Measurements from ENCODE around the gene CUL4A.
"Not testable (repeated sequence)": the region's sequence is repeated elsewhere in the genome, so short reads cannot be mapped to it uniquely, and the experiment has no call there.

Gene CUL4A

DNA sequence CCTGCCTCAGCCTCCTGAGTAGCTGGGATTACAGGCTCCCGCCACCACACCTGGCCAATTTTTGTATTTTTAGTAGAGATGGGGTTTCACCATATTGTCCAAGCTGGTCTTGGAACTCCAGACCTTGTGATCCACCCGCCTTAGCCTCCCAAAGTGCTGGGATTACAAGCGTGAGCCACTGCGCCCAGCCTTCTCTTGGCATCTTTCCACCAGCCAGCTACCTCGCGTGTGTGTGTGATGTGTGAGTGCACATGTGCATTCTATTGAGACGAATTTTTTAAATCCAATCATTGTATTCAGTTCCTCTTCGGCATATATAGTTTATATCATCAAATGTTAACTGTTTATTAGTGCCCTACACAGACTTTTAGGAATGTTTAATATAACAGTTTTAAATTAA lies 32.2 kb downstream of the CUL4A start:
- not testable (repeated sequence) for H3K4me1 ChIP-seq (ENCODE audit: insufficient read depth, low read length); H3K27me3 ChIP-seq (ENCODE audit: insufficient read depth, low read length); H3K9ac ChIP-seq (ENCODE audit: low read depth, low read length); H3K4me3 ChIP-seq (ENCODE audit: low read length); H3K9me3 ChIP-seq (ENCODE audit: insufficient read depth, low read depth, low read length); H3K27ac ChIP-seq (ENCODE audit: low read depth, low read length)
- WGBS = 97% methylated on average over 6 of the region's 8 CpGs
- peaks cover 98% of the 10 kb centered on the region for H3K36me3 ChIP-seq (ENCODE audit: insufficient read depth, low read length)

DNA sequence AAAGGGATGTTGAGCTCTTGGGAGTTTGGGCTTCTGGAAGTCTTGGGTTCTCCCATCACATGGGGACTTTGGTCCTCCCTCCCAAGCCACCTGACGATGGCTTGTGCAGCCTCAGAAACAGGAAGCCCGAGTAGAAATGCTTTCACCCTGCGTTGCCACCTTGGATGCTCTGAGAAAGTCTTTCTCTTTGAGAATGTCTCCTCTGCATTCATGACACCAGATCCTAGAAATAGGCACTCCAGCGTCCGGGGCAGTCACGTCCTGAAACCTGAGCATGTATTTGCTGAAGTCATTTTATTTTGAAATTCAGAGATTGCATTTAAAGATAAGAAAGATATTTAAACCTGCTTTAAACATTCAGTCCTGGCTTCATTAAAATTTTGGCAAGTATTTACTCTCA lies 34.4 kb downstream of the CUL4A start:
- H3K4me3 ChIP-seq (ENCODE audit: low read length) = no peak overlapping the region
- peaks cover 98% of the 10 kb centered on the region for H3K36me3 ChIP-seq (ENCODE audit: insufficient read depth, low read length)
- H3K9me3 ChIP-seq (ENCODE audit: insufficient read depth, low read depth, low read length) = no peaks in the 10 kb centered on the region
- WGBS = 92% methylated on average over 6 of the region's 6 CpGs
- peak overlapping the region; percentile 20; the same call in 1 of the 2 replicates for H3K27ac ChIP-seq (ENCODE audit: low read depth, low read length)
- no peaks in the 10 kb centered on the region for H3K27me3 ChIP-seq (ENCODE audit: insufficient read depth, low read length)
- H3K9ac ChIP-seq (ENCODE audit: low read depth, low read length) = no peak overlapping the region
- peaks cover 5% of the 10 kb centered on the region; the same call in 1 of the 2 replicates for H3K4me1 ChIP-seq (ENCODE audit: insufficient read depth, low read length)

DNA sequence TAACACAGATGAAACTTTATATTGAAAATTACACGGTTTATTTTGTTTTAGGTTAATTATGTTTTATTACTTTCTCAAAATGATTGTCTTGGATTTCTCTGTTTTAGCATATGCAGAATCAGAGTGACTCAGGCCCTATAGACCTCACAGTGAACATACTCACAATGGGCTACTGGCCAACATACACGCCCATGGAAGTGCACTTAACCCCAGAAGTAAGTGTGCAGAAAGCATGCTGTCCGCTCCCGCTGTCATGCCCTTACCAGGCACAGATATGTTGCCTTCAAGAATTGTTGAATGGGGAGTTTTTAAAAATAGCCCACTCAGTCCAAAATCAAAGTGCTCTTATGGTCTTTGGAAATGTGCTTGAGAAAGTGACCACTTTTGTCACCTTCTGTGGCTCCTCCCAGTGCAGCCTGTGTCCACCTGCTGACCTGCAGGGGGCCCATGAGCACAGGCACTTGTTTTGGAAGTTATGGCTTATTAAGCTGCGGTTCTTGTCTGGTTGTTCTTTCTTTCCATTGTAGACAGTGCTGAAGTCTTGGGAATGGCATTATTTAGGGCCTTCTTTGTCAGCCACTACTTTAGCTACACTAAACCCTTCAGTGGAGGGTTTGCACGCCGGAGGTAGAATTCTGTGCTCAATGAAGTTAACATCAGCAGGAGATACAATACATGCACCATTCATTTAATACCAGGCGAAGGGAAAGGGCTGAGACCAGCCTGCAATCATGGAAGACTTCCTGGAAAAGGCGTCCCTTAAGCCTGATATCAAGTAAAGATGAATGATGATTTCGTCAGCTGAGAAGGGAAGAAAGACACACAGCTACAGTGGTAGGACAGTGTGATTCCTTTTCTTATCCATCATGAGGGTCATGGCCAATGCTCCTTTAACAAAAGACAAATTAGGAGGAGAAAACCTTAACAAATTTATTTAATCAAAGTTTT lies 36.7 kb downstream of the CUL4A start:
- Histone ChIP-seq H3K27me3 (ENCODE audit: insufficient read depth, low read length) (no peaks in the 10 kb centered on the region), H3K4me1 (ENCODE audit: insufficient read depth, low read length) (peaks cover 5% of the 10 kb centered on the region; the same call in 1 of the 2 replicates), H3K9ac (ENCODE audit: low read depth, low read length) (no peak overlapping the region), H3K27ac (ENCODE audit: low read depth, low read length) (no peak overlapping the region), H3K9me3 (ENCODE audit: insufficient read depth, low read depth, low read length) (no peaks in the 10 kb centered on the region), H3K4me3 (ENCODE audit: low read length) (no peak overlapping the region), H3K36me3 (ENCODE audit: insufficient read depth, low read length) (peaks cover 98% of the 10 kb centered on the region)
- 85% methylated on average over 9 of the region's 10 CpGs for WGBS

DNA sequence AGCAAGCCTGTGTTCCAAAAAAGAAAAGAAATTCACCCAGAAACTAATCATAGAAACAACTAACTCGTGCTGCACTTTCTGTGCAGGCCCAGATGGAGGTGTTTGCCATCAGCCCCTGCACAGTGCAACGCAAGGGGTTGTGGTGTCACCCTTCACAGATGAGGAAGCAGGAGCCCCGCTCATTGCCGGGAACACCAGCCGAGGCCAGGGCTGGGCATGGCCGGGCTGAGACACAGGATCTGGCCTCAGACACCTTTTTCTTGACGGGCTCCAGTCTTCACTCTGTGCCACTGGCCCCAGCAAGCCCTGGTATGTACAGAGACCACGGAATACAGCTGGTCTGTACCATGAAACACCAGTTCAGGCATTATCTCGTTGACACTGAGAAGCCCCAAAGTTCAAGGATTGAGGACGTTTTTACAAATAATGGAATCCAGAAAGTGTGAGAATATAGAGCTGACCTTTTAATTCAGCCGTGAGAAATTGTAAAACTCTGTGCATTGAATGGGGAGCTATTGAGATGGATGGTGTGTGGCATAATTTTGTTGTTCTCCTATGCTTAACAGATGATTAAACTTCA lies 43.2 kb downstream of the CUL4A start:
- Histone ChIP-seq H3K4me1 (ENCODE audit: insufficient read depth, low read length) (no peaks in the 10 kb centered on the region), H3K9ac (ENCODE audit: low read depth, low read length) (no peak overlapping the region), H3K9me3 (ENCODE audit: insufficient read depth, low read depth, low read length) (no peaks in the 10 kb centered on the region), H3K4me3 (ENCODE audit: low read length) (no peak overlapping the region), H3K27me3 (ENCODE audit: insufficient read depth, low read length) (no peaks in the 10 kb centered on the region), H3K36me3 (ENCODE audit: insufficient read depth, low read length) (peaks cover 100% of the 10 kb centered on the region), H3K27ac (ENCODE audit: low read depth, low read length) (no peak overlapping the region)
- whole genome bisulfite sequencing = 94% methylated on average over 11 of the region's 11 CpGs

DNA sequence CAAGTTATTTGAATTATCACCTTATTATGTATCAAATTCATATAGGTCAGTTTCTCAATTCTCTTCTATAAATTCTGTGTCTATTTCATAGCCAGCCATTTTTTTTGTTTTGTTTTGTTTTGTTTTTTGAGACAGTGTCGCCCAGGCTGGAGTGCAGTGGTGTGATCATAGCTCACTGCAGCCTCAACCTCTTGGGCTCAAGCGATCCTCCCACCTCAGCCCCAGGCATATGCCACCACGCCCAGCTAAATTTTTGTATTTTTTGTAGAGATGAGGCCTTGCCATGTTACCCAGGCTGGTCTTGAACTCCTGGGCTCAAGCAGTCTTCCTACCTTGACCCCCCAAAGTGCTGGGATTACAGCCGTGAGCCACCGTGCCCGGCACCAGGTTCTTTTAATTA lies 48.5 kb downstream of the CUL4A start:
- peaks cover 93% of the 10 kb centered on the region for H3K36me3 ChIP-seq (ENCODE audit: insufficient read depth, low read length)
- not testable (repeated sequence) for H3K9me3 ChIP-seq (ENCODE audit: insufficient read depth, low read depth, low read length); H3K4me3 ChIP-seq (ENCODE audit: low read length); H3K9ac ChIP-seq (ENCODE audit: low read depth, low read length); H3K27me3 ChIP-seq (ENCODE audit: insufficient read depth, low read length); H3K4me1 ChIP-seq (ENCODE audit: insufficient read depth, low read length); H3K27ac ChIP-seq (ENCODE audit: low read depth, low read length)
- 98% methylated on average over 6 of the region's 6 CpGs for WGBS

DNA sequence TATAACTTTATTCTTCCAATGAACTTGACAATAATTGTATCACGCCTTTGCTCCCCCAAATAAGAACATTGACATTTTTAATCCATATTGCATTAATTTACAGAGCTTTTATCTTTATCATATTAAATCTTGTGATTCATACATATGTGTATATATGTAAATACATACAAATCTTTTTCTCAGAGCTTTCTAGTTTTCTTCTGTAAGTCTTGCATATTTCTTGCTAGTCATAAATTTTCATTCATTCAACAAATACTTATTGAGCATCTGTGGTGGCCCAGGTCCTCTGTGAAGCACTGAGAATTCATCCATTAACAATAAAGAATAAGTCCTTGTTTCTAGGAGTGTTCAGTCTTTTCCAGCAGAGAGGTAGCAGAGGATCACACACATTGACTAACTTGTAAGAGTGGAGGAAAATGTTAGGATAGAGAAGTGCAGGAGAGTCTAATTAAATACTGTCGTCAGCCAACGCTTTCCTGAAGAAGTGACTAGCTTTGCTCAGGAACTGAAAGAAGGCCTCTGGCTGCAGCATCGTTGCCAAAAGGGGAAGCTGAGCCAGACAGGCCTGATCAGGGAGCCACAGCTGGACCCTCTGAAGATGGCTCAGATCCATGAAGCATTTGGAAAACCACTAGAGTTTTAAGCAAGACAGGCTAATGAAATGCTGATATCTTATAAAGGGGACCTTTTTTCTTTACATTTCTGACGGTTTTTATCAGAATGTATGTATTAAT lies 49.1 kb downstream of the CUL4A start:
- H3K36me3 ChIP-seq (ENCODE audit: insufficient read depth, low read length) = peaks cover 93% of the 10 kb centered on the region

DNA sequence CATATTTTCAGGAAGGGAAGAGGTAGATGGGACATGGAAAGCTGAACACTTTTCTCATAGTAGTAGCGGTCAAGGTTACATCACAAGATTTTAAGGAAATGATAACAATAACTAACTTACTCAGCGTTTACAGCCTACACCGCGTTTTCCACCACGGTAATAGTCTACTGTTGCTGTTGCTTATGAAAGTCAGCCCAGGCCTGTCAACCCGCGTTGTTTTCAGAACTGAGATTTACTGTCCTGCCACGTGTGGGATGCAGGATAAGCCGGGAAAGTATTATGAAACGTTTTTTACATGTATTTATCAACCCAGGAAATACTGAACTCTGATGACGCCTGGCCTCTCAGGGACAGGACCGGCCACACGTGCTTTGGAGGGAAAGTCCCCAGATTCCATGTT lies 51.6 kb downstream of the CUL4A start:
- 96% methylated on average over 13 of the region's 13 CpGs for WGBS
- Histone ChIP-seq H3K4me3 (ENCODE audit: low read length) (no peak overlapping the region), H3K4me1 (ENCODE audit: insufficient read depth, low read length) (no peaks in the 10 kb centered on the region), H3K9me3 (ENCODE audit: insufficient read depth, low read depth, low read length) (no peaks in the 10 kb centered on the region), H3K9ac (ENCODE audit: low read depth, low read length) (no peak overlapping the region), H3K36me3 (ENCODE audit: insufficient read depth, low read length) (peaks cover 84% of the 10 kb centered on the region), H3K27me3 (ENCODE audit: insufficient read depth, low read length) (no peaks in the 10 kb centered on the region), H3K27ac (ENCODE audit: low read depth, low read length) (no peak overlapping the region)

More for the DNA sequence above, 49.1 kb downstream of the CUL4A start:
- H3K4me3 ChIP-seq (ENCODE audit: low read length) = no peak overlapping the region
- H3K9me3 ChIP-seq (ENCODE audit: insufficient read depth, low read depth, low read length) = no peaks in the 10 kb centered on the region
- no peak overlapping the region for H3K27ac ChIP-seq (ENCODE audit: low read depth, low read length)
- H3K9ac ChIP-seq (ENCODE audit: low read depth, low read length) = no peak overlapping the region
- H3K4me1 ChIP-seq (ENCODE audit: insufficient read depth, low read length) = no peaks in the 10 kb centered on the region
- WGBS = 94% methylated on average over 4 of the region's 5 CpGs
- no peaks in the 10 kb centered on the region for H3K27me3 ChIP-seq (ENCODE audit: insufficient read depth, low read length)

DNA sequence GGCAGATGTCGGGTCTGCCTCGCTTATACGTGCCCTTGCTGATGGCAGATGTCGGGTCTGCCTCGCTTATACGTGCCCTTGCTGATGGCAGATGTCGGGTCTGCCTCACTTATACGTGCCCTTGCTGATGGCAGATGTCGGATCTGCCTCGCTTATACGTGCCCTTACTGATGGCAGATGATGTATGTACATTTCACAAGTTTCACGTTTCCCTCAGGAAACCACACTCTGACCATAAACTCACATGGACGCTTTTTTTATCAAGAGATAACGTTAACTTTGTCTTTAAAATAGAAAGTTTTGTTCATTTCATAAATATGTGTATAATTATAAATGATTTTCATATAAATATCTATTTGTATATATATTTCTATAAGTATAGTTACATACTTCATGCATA lies 53.6 kb downstream of the CUL4A start:
- 96% methylated on average over 10 of the region's 14 CpGs for WGBS
- H3K9me3 ChIP-seq (ENCODE audit: insufficient read depth, low read depth, low read length); H3K4me3 ChIP-seq (ENCODE audit: low read length); H3K27me3 ChIP-seq (ENCODE audit: insufficient read depth, low read length); H3K9ac ChIP-seq (ENCODE audit: low read depth, low read length); H3K4me1 ChIP-seq (ENCODE audit: insufficient read depth, low read length); H3K27ac ChIP-seq (ENCODE audit: low read depth, low read length): not testable (repeated sequence)
- H3K36me3 ChIP-seq (ENCODE audit: insufficient read depth, low read length) = peaks cover 69% of the 10 kb centered on the region

DNA sequence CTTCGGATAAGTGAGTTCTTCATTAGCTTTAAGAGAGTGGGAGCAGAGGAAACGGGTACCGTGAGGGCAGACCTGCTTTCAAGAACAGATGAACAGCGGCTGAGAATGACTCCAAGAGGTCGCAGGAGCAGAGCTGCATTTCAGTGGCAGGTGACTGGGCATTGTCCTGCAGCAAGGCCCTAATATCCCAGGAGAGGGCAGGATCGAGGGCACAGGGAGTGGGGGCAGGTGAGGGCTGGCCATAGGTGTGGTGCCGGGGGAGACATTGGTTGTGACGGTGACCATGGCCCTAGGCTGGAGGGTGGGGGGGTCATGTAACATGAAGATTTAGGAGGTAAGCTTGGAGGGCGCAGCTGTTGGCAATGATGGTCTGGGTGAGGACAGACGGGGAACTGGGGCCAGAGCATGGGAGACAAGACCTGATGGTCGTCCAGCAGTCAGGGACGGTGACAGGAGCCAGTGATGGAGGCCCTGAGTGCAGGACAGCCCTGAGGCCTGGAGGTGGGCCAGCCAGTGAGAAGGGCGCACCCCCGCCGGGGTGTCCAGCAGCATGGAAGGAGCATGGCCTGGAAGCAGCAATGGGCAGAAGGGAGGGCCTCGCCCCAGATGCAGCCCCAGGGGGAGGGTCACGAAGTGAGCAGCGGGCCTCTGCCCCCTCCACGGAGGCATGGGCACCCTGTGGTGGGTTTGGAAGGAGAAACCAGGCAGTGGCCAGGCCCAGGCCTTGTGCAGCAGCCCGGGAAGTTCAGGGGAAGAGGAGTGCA lies 58.4 kb downstream of the CUL4A start:
- Histone ChIP-seq H3K36me3 (ENCODE audit: insufficient read depth, low read length) (peaks cover 34% of the 10 kb centered on the region), H3K4me1 (ENCODE audit: insufficient read depth, low read length) (no peaks in the 10 kb centered on the region), H3K9ac (ENCODE audit: low read depth, low read length) (no peak overlapping the region), H3K27ac (ENCODE audit: low read depth, low read length) (no peak overlapping the region), H3K9me3 (ENCODE audit: insufficient read depth, low read depth, low read length) (no peaks in the 10 kb centered on the region), H3K4me3 (ENCODE audit: low read length) (no peak overlapping the region), H3K27me3 (ENCODE audit: insufficient read depth, low read length) (no peaks in the 10 kb centered on the region)
- WGBS = 93% methylated on average over 20 of the region's 20 CpGs

DNA sequence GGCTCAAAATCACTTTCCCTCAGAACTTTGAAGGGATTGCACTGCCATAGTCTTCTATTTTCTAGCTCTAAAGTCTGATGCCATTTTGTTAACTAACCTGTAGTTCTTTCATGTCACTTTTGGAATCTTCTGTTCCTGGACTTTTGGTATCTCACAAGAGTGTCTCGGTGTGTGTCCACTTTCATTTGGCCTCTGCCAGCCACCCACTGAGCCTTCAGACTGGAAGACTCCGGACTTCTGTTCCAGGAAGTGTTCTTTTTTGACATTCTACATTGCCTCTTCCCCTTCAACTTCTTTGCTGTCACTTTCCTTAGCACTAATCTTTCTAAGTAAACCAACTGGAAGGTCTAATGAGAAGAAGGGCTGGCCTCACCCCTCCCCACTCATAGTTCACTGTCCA lies 62.6 kb downstream of the CUL4A start:
- WGBS = 87% methylated on average over 2 of the region's 2 CpGs

More for the DNA sequence above, 62.6 kb downstream of the CUL4A start:
- no peak overlapping the region for H3K4me3 ChIP-seq (ENCODE audit: low read length)
- H3K4me1 ChIP-seq (ENCODE audit: insufficient read depth, low read length) = peaks cover 7% of the 10 kb centered on the region
- no peaks in the 10 kb centered on the region for H3K27me3 ChIP-seq (ENCODE audit: insufficient read depth, low read length)
- no peak overlapping the region for H3K9ac ChIP-seq (ENCODE audit: low read depth, low read length)
- H3K36me3 ChIP-seq (ENCODE audit: insufficient read depth, low read length) = peaks cover 7% of the 10 kb centered on the region
- no peak overlapping the region for H3K27ac ChIP-seq (ENCODE audit: low read depth, low read length)
- no peaks in the 10 kb centered on the region for H3K9me3 ChIP-seq (ENCODE audit: insufficient read depth, low read depth, low read length)

Data from HUES64 (cell line).